ENCODE measurements around the gene DLG5. TPM values are rescaled to one million over a fixed set of nuclear protein-coding genes. Genes with fewer than 3 reads are reported as not detected.

DLG5 gene
- total RNA-seq, 4 donors from 2014 or later, result 28.6 to 51.2 (median 40.3) TPM

DNA sequence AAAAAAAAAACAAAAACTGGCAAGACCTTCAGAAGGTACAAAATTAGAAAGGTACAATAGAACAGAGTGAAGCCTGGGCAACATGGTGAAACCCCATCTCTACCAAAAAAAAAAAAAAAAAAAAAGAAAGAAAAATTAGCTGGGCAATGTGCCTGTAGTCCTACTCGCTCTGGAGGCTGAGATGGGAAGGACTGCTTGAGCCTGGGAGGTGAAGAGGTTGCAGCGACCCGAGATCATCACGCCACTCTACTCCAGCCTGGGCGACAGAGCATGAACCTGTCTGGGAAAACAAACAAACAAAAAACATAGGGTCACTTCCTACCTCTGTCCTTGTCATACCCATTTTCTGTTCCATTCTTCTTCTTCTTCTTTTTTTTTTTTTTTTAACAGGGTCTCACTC is 45.6 kb upstream of the DLG5 start:
- no peaks in the 10 kb centered on the region for H3K9me3 ChIP-seq
- no peak overlapping the region for H3K4me3 ChIP-seq
- DNase-seq (no peak), ATAC-seq (peak; percentile 13 to 16)
- intact Hi-C loops (cut with DNase I; ENCODE audit: low total_unique reads), result loop anchor here (2.0 to 5.0 kb wide), 2 partner anchors 45 to 1470 kb away; partner anchors contain the start of gene DLG5
- peaks cover 31 to 56% of the 10 kb centered on the region in 2 donors for H3K4me1 ChIP-seq
- peaks cover 0 to 10% of the 10 kb centered on the region in 2 donors for H3K36me3 ChIP-seq
- peak overlapping the region; percentile 86 to 95 (median 90) for H3K27ac ChIP-seq
- H3K27me3 ChIP-seq, result no peaks in the 10 kb centered on the region
- TF ChIP-seq, protein P1, sequence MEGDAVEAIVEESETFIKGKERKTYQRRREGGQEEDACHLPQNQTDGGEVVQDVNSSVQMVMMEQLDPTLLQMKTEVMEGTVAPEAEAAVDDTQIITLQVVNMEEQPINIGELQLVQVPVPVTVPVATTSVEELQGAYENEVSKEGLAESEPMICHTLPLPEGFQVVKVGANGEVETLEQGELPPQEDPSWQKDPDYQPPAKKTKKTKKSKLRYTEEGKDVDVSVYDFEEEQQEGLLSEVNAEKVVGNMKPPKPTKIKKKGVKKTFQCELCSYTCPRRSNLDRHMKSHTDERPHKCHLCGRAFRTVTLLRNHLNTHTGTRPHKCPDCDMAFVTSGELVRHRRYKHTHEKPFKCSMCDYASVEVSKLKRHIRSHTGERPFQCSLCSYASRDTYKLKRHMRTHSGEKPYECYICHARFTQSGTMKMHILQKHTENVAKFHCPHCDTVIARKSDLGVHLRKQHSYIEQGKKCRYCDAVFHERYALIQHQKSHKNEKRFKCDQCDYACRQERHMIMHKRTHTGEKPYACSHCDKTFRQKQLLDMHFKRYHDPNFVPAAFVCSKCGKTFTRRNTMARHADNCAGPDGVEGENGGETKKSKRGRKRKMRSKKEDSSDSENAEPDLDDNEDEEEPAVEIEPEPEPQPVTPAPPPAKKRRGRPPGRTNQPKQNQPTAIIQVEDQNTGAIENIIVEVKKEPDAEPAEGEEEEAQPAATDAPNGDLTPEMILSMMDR (IDR thresholded peaks at IDR 0.05 in 4 of 5, conservative IDR thresholded peaks at IDR 0.05 in 1 of 5), result no peak
- no peak for TF ChIP-seq POLR2A (IDR thresholded peaks at IDR 0.05)
- in situ Hi-C loops (cut with MboI; ENCODE audit: low sequenced_read_pairs in 4 of 4), result no loop called here

DNA sequence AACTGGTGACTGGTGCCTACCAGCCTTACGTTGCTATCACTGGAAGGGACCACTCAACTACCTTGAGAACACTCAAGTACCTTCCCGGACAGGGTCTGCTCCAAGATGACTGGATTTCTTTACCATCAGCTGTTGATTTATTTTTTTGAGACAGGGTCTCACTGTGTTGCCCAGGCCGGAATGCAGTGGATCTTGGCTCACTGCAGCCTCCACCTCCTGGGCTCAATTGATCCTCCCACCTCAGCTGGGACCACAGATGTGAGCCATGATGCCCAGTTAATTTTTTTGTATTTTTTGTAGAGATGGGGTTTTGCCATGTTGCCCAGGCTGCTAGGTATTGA is 45.2 kb upstream of the DLG5 start:
- Histone ChIP-seq H3K4me1 (peaks cover 31 to 52% of the 10 kb centered on the region in 2 donors), H3K4me3 (peak overlapping the region in 1 of 4 donors; percentile 36), H3K27me3 (no peaks in the 10 kb centered on the region), H3K27ac (peak overlapping the region; percentile 86 to 95 (median 90)), H3K36me3 (peaks cover 0 to 6% of the 10 kb centered on the region in 2 donors), H3K9me3 (no peaks in the 10 kb centered on the region)
- intact Hi-C loops (cut with DNase I; ENCODE audit: low total_unique reads) (loop anchor here (2.0 to 5.0 kb wide), 2 partner anchors 45 to 1471 kb away; partner anchors contain the start of gene DLG5), in situ Hi-C loops (cut with MboI; ENCODE audit: low sequenced_read_pairs in 4 of 4) (no loop called here)
- ATAC-seq, result peak in 1 of 2 donors; percentile 8
- DNase-seq, result no peak
- TF ChIP-seq, protein P1 (IDR thresholded peaks at IDR 0.05 in 4 of 5, conservative IDR thresholded peaks at IDR 0.05 in 1 of 5), result no peak
- TF ChIP-seq POLR2A (IDR thresholded peaks at IDR 0.05), result no peak

DNA sequence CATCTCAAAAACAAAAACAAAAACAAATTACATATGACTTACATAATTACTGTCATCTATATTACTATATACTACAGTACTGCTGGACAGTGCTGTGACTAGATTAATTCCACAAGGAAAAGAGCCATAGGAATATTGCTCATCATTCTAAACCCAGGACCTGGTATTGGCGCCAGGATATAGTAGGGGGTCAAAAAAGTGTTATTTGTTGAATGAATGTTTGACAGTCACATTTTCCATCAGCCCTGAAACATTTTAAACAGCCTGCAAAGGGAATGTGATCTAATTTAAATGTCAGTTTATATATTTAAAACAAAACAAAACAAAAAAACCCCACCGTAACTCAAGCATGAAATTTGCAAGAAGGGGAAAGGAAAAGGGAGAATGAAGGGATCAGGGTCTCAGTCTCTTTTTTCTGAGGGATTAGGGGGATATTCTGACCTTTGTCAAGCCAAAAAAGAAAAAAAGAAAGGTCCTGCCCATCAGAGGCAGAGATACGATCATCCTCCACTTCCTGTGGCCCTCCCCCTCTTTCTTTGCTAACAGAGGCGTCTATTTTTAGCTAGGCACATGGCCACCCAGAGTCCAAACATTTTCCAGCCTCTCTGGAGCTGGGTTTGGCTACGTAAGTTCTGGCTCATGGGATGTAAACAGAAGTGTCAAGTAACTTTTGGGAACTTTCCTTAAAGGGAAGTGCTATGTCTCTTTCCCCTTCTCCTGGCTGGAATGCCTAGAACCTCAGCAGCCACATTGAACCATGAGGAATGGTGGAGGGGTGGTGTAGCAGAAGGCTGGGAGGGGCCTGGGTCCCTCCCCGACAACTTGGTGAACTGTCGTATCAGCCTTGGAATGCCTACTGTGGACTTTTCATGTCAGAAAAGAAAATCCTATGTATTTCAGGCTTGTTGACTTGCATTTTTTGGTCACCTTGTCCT is 44.6 kb upstream of the DLG5 start:
- TF ChIP-seq POLR2A (IDR thresholded peaks at IDR 0.05), result peak in 1 of 2 donors; percentile 59
- TF ChIP-seq, protein P1 (IDR thresholded peaks at IDR 0.05 in 4 of 5, conservative IDR thresholded peaks at IDR 0.05 in 1 of 5), result no peak
- Histone ChIP-seq H3K9me3 (no peaks in the 10 kb centered on the region), H3K36me3 (no peaks in the 10 kb centered on the region), H3K27me3 (no peaks in the 10 kb centered on the region), H3K4me3 (peak overlapping the region; percentile 19 to 38 (median 32)), H3K4me1 (peaks cover 31 to 52% of the 10 kb centered on the region in 2 donors), H3K27ac (peak overlapping the region; percentile 86 to 95 (median 90))
- intact Hi-C loops (cut with DNase I; ENCODE audit: low total_unique reads), result loop anchor here (5.0 kb wide), 1 partner anchor 1471 kb away; no protein-coding TSS in a partner anchor
- in situ Hi-C loops (cut with MboI; ENCODE audit: low sequenced_read_pairs in 4 of 4), result no loop called here
- peak; percentile 90 to 94 for DNase-seq
- peak; percentile 94 to 96 for ATAC-seq

DNA sequence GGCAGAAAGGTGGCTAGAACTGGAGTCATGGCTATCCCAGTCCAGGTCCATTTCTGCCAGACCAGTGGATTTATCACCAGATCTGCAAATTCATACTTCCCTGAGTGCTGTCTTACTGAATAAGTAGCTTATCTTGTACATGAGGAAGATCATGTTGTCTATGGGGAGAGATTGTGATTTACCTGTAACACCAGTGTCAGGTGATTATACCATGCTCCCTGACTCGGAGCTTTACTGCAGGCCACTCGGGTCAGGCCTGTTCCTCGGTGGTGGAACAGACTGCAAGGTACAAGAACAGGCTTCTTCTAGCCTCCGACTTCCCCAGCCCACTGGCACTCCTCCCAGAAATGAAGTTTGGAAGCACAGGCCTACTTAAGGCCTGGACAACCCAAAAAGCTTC is 42.6 kb upstream of the DLG5 start:
- in situ Hi-C loops (cut with MboI; ENCODE audit: low sequenced_read_pairs in 4 of 4), result no loop called here
- no peak for TF ChIP-seq POLR2A (IDR thresholded peaks at IDR 0.05)
- TF ChIP-seq, protein P1 (IDR thresholded peaks at IDR 0.05 in 4 of 5, conservative IDR thresholded peaks at IDR 0.05 in 1 of 5), result no peak
- H3K9me3 ChIP-seq, result no peaks in the 10 kb centered on the region
- H3K4me3 ChIP-seq, result no peak overlapping the region
- peak overlapping the region; percentile 34 to 95 (median 90) for H3K27ac ChIP-seq
- no peaks in the 10 kb centered on the region for H3K36me3 ChIP-seq
- ATAC-seq (no peak), DNase-seq (no peak)
- intact Hi-C loops (cut with DNase I; ENCODE audit: low total_unique reads), result no loop called here
- H3K4me1 ChIP-seq, result peaks cover 20 to 36% of the 10 kb centered on the region in 2 donors
- no peaks in the 10 kb centered on the region for H3K27me3 ChIP-seq

Measured in gastrocnemius medialis (tissue), 4 donors.